NCI-H748 treated with DMSO at 0.1 percent for 48 hours (cell line): ENCODE results near the gene CDC34.
"Not testable (repeated sequence)": the region's sequence is repeated elsewhere in the genome, so short reads cannot be mapped to it uniquely, and the experiment has no call there.

Source experiments
- DNase-seq: peaks from one replicate; lab custom pipeline; 2025; lab: John Stamatoyannopoulos, UW

Gene CDC34

DNA sequence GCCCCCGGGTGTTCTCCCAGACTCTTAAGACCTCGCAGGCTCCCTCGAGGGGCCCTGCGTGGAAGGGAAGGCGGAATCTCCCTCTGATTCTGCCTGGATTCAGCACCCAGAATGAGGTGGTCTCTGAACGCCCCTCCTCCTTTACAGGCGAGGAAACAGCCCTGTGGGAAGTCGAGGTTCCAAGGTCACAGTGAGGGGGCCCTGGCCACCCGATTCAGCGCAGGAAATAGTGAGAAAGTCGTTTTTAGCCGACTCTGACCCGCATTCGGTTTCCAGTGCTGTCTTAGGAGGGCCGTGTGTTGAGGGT, 41.9 kb downstream of the CDC34 start:
- no peak for DNase-seq

DNA sequence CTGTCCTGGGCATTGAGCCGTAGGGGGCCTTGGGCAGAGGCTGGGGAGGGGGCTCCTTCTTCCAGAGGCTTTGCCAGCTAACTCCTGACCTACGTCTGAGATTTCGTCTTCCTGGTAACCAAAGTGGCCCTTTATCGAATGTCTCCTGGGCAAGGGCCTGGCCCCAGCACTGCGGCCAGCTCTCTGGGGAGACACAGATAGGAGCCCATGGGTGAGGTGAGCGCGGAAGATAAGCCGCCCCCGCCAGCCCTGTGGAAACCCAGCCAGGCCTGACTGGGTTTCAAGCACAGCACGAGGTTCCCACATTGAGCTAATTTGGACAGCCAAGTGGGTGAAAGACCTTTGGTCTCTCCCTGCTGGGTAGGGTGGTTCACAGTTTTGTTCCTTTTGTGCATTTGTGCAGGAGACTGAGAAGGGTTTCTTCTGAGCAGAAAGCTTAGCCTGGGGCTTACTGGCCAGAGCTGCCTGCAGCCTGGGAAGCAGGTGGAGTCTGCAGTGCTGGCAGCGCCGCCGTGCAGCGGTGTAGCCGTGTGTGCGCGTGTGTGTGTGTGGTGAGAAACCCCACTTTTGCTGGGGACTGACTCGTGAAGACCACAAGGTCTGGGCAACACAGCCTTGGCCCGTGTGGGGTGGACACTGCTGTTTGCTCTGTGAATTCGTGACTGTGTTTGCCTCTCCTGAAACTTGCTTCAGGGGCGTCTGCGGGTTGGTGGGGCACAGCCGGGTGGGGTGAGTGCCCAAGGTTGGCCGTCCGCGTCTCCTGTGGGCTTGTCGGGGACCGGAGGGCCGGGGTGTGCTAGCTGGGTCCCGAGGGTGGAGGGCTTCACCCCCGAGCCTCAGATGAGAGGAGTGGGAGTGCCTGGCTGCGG, 43.3 kb downstream of the CDC34 start:
- DNase-seq: no peak

DNA sequence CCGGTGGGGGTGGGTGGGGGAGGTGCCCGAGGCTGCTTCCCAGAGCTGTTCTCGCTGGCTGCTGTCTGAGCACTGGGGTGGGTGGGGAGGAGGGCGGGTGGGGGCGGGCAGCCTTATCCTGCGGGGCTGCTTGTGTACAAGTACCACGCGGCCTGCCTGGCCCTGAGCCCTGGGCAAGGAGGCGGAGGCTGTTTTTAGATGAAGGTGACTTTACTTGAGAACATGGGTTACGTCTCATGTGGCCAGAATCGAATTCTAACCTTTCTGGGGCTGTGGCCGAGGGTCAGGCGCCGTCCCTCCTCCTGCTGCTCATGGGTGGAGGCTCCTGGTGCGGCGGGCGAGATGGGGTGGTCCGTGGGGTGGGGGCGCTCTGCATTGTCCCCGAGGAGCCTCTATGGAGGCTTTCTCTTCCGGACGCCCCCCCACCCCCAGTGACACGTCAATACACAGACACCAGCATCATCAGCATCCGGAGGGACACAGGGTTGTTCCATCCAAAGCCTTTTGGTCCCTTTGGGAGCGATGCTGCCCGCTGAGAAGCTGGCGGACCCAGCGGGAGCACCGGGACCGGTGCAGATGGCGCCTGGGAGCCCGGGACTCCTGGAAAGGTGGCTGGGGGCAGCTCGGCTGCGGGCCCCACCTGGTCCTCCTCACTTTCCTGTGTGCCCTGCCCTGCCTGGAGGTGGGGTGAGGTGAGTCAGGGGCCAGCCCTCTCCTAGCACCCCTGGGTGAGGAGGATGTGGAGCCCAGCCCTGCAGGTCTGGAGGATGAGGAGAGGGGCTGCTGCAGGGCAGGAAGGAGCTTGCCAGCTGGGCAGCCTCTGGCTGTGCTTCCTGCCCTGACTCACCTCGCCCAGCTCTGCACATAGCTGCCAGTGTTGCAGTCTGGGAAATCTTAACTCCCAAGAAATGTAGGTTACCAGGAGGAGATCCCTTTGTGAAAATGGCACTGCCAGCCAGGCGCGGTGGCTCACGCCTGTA, 44.3 kb downstream of the CDC34 start:
- DNase-seq: no peak

DNA sequence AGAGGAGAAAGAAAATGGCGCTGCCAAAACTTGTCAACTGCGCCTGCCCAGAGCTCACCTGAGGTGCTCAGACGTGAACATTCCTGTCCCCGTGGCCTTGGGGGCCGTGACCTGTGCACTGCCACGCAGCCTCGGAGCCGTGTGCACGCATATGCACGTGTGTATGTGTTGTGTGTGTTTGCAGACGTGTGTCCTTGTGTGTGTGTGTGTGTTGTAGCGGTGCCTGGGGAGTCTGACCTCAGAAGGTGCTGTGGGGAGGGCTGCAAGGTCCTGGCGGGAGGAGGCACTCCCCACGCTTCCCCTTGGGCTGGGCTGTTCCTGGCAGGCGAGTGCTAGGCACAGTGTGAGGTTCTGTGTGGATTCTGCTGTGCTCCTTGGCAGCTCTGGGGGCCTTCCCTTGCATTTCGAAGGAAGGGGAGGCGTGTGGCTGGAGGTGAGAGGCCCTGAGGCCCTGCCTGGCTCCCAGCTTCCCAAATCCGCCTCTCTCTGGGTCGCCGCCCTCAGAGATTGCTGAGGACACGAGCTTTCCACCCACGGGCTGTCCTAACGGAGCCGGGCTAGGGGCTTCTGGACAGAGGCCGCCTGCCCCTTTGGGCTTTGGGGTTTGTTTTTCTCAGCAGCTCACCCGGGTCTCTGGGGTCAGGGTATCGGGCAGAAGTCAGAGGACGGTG, 45.3 kb downstream of the CDC34 start:
- no peak for DNase-seq

DNA sequence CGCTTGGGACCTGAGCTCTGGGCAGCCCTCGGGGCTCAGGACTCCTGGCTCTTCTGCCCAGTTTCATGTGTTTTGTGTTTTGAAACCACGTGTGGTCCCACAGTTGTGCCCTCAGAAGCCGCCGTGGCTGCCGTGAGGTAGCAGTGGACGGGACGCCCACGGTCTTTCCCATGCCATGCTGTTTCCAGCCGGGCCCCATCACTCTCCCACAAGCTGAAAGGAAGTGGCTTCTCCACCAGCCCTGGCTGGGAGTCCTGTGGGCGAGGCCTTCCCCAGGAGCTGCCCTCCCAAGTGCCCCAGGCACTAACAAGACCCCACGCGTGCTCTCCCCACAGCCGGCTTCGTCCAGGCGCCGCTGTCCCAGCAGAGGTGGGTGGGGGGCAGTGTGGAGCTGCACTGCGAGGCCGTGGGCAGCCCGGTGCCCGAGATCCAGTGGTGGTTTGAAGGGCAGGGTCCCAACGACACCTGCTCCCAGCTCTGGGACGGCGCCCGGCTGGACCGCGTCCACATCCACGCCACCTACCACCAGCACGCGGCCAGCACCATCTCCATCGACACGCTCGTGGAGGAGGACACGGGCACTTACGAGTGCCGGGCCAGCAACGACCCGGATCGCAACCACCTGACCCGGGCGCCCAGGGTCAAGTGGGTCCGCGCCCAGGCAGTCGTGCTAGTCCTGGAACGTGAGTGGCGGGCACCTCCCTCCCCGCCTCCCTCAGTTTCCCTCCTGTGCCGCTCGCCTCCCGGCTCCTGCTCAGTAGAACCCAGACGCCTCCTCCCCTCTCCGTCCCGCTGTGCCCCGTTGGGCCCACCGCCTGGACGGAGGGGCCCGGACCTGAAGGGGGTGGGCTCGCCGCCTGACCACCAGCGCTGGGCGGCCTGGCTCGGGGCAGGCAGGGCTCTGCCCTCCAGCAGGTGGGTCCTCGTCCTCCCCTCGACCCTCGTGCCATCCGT, 46.2 kb downstream of the CDC34 start:
- no peak for DNase-seq

DNA sequence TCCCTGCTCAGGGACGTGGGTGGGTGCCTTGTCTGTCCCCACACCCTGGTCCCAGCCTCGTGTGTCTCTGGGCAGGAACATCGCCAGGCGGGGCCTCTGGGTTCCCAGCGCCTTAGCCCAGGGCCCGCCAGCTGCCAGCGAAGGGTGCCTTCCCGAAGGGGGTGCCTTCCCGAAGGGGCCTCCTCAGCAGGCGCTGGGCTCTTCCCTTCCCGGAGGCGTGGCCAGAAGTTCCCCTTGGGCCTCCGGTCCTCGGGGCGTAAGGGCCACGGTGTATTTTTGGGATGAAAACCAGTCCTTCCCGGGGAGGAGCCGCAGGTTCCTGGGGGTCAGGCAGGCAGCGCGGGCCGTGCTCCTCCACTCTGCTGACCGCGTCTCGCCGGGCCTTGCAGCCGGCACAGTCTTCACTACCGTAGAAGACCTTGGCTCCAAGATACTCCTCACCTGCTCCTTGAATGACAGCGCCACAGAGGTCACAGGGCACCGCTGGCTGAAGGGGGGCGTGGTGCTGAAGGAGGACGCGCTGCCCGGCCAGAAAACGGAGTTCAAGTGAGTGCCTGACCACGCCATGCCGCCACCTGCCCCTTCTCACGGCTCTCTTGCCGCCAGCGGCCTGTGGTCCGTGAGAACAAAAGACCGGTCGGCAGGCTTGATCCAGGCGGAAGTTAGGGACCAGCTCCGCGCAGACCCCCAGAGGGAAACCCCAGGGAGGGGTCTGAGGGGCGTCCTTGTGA, 47.7 kb downstream of the CDC34 start:
- DNase-seq: no peak

DNA sequence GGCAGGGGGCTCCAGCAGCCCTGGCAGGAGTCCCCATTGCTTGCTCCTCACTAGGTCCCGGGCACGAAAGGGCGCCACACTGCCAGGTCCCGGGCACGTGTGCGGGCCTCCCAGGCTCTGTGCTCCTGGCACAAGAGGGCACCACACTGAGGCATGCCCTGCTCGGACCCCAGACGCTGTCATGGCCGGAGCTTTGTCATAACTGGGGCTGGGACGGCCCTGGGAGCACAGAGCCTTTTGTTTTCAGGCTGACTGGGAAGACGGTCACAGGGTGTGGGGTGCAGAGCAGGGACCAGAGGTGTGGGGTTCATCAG, 48.2 kb downstream of the CDC34 start:
- DNase-seq: no peak

DNA sequence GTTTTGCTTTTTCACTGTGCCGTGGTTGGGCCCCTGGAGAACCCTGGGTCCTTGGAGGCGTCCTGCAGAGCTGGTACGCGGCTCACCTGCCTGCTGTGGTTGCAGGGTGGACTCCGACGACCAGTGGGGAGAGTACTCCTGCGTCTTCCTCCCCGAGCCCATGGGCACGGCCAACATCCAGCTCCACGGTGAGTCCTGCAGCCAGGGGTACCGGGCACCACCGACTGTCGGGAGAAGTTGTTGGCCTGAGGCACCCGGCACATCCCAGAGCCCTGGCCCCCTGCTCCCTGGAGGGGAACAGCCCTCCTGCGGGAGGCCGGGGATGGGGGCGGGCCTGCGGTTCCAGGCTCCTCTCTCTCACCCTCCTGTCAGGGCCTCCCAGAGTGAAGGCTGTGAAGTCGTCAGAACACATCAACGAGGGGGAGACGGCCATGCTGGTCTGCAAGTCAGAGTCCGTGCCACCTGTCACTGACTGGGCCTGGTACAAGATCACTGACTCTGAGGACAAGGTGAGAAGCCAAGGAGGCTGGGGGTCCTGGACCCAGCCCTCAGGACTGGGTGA, 48.8 kb downstream of the CDC34 start:
- no peak for DNase-seq

DNA sequence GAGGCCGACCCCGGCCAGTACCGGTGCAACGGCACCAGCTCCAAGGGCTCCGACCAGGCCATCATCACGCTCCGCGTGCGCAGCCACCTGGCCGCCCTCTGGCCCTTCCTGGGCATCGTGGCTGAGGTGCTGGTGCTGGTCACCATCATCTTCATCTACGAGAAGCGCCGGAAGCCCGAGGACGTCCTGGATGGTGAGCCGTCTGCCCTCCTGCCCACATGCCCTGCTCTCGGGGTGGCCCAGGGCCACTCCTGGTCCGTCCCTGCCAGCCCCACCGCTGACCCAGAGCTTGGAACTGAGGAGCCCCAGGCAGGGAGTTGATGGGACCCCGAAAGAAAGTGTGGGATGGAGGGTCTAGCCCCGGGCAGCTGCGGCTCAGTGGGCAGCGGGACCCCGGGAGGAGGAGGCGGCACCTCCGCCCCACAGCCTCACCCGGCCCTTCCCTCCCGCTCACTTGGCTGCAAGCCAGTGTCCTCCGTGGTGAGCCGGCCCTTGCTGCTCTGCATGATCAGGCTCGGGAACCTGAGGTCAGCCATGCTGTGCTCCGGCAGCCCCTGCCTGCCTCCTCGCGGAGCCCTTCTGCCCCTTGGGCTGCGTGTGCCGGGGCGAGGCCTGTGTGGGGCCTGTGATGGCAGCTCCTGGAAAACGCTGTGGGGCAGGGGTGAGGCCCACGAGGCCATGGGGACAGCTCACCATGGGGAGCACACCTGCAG, 50.0 kb downstream of the CDC34 start:
- DNase-seq: no peak

DNA sequence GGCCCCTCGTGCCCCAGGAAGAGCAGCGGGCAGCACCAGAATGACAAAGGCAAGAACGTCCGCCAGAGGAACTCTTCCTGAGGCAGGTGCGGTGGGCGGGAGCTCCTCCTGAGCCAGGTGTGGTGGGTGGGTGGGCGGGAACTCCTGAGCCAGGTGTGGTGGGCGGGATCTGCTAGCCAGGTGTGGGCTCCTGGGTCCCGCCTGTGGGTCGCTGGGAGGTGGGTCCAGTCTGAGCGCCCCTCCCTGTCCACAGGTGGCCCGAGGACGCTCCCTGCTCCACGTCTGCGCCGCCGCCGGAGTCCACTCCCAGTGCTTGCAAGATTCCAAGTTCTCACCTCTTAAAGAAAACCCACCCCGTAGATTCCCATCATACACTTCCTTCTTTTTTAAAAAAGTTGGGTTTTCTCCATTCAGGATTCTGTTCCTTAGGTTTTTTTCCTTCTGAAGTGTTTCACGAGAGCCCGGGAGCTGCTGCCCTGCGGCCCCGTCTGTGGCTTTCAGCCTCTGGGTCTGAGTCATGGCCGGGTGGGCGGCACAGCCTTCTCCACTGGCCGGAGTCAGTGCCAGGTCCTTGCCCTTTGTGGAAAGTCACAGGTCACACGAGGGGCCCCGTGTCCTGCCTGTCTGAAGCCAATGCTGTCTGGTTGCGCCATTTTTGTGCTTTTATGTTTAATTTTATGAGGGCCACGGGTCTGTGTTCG, 51.1 kb downstream of the CDC34 start:
- no peak for DNase-seq

DNA sequence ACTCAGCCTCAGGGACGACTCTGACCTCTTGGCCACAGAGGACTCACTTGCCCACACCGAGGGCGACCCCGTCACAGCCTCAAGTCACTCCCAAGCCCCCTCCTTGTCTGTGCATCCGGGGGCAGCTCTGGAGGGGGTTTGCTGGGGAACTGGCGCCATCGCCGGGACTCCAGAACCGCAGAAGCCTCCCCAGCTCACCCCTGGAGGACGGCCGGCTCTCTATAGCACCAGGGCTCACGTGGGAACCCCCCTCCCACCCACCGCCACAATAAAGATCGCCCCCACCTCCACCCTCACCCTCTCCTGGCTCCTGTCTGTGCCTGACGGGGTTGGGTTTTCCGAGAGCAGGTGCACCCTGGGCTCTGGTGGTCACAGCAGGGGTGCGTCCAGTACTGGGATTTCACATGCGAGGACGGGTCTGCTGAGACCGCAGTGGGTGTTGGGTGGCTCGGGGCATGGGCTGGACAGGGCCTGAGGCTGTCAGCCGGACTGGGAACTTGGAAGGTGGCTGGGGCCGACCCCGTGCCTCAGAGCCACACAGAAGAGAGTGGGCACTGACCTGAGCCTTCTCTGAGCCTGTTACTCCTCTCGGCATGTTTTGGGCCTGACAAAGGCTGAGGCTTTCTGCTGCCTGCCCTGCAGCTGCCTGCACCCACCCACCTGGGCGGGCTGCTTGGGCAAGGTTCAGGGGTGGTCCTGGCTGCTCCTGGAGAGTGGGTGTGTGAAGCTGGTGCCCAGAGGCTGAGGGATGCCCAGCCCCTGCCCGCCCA, 51.8 kb downstream of the CDC34 start:
- no peak for DNase-seq

DNA sequence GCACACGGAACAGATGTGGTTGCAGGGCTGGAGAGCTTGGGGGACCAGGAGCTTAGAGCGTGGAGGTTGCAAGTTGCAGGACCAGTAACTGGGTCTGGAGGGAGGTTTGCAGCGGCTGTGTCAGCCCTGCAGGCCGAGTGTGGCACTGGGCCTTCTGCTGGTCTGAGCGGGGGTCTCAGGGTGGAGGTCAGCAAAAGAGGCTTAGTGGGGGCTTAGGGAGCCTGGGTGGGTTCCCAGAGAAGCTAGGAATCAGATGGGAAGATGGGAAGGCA, 52.3 kb downstream of the CDC34 start:
- no peak for DNase-seq

DNA sequence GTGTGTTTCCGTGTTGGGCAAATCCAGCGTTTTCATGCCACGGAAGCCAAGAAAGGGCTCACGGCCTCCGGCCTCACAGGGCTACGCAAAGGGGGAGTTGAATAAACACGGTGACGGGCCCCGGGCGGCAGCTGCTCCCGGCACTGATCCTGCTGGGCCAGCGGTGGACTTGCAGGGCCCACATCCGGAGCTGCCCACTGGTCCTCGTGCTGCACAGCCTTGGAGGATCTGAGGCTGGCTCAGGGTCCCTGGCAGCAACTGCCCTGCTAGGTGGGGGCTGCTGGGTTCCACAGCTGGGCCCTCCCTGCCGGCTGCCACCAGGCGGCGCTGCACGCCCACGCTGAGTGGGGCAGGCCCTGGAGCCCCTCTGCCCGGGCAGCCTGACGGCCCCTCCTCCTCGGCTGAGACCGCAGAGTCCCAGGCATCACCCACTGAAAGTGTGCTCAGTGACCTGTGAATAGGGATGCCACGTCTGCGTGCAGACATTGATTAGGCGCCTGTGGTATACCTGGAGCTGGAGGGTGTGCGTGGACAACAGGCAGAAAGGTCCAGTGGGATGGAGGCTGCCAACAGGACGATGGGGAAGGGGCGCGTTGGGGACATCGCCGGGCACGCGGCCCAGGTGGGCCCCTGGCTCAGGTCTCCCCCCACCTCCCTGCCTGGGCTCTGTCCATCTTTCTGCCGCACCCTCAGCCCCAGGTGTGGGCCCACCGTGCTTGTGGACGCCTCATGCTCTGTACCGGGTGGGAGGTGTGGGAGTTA, 52.9 kb downstream of the CDC34 start:
- DNase-seq: no peak

DNA sequence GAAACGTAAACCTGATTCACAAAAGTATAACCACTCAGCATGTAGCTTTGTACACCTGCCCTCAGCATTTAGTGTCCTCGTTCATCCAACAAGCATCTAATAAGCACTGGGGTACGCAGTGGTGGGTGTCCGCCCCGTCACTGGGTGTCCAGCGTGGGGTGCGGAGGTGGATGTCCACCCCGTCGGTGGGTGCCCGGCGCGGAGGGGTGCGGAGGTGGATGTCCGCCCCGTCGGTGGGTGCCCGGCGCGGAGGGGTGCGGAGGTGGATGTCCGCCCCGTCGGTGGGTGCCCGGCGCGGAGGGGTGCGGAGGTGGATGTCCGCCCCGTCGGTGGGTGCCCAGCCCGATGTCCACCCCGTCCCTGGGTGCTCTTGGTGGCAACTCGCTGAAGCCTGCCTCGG, 53.6 kb downstream of the CDC34 start:
- not testable (repeated sequence) for DNase-seq

DNA sequence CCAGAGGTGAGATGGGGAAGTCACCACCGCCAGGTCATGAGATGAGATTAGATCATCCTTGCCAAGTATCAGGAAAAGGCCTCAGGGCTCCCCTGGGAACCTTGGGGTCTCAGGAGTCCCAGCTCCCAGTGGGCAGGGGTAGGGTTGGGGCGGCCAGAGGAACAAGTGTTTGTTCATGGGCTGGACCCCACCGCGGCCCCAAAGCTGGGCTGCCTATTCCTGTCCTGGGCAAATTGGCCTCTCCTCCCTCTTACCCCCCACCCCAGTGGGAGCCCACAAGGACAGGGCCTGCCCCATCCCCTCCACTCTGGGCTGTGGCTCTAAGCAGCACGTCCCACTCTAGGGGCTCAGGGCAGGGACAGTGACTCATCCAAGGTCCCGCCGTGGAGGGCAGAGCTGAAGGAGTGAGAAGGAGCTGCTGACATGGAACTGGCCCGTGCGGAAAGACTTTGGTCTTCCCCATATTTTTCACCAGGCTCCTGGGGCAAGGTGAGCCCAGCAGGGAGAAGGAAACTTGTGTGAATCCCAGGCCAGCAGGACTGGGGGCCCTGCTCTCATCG, 54.1 kb downstream of the CDC34 start:
- DNase-seq: no peak

DNA sequence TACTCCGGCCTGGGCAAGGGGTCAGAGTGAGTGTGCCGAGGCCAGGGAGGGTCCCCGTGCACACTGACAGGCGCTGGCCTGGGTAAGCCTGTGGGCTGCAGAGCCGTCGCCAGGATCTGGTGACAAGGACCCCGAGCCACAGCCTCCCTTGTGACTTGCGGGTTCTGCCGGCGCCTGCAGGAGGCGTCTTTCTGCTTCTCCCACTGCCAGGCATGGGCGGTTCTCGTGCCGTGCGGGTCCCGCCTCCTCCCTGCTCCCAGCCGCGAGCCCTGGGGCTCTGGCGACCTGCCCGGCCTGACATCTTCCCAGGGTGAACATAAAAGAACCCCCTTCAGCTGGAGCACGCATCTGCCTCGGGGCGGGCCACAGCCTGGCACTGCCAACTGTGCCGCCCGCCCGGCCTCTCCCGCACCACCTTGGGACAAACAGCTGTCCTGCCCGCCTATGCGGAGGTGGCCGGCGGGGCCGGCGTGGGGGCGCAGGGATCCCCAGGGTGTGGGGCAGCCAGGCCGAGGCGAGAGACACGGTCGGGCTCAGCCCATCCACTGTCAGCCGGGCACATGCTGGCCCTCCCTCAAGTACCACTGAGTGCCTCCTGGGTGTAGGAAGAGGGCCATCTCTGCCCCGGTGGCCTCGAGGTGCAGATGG, 56.7 kb downstream of the CDC34 start:
- DNase-seq: peak; percentile 48
